Progenitor cell of endocrine pancreas (in vitro differentiated cells): ENCODE data around the gene CNPY4. TPM values are rescaled to one million over a fixed set of nuclear protein-coding genes. Genes with fewer than 3 reads are reported as not detected.

Source experiments
- DNase-seq: peaks from one replicate; pipeline ENCODE4 v3.0.0; 2021; ENCODE audit warnings: low spot score; ENCODE audit not compliant: unreplicated experiment
- H3K27ac Mint-ChIP-seq: 2 replicates; pipeline ENCODE4 v1.8.0; 2021; ENCODE audit warnings: mild to moderate bottlenecking, moderate library complexity, mixed read lengths
- H3K27me3 Mint-ChIP-seq: 2 replicates; pipeline ENCODE4 v1.8.0; 2021; ENCODE audit warnings: mixed read lengths
- H3K36me3 Mint-ChIP-seq: 2 replicates; pipeline ENCODE4 v1.8.0; 2022; ENCODE audit warnings: mixed read lengths; ENCODE audit not compliant: insufficient read depth
- H3K4me1 Mint-ChIP-seq: 2 replicates; pipeline ENCODE4 v1.8.0; 2021; ENCODE audit warnings: low read depth, mixed read lengths
- H3K4me3 Mint-ChIP-seq: 2 replicates; pipeline ENCODE4 v1.8.0; 2021; ENCODE audit warnings: low read depth, mild to moderate bottlenecking, moderate library complexity, mixed read lengths
- H3K9me3 Mint-ChIP-seq: 2 replicates; pipeline ENCODE4 v1.8.0; 2021; ENCODE audit warnings: low read depth, mixed read lengths
- total RNA-seq: library from RNA; stranded (reverse); gene quantifications from 2 replicates; pipeline ENCODE4 v1.2.1, GENCODE V29; 2021
- TF ChIP-seq, protein P1 (sequence below): fragments of 200-600 bp; sonication (generic); IDR thresholded peaks from one replicate; pipeline ENCODE4 v1.5.0; 2021; ENCODE audit warnings: antibody characterized with exemption, mild to moderate bottlenecking; ENCODE audit not compliant: unreplicated experiment

CNPY4 gene
- total RNA-seq, 1 donor from 2014 or later = 25.5 TPM

DNA sequence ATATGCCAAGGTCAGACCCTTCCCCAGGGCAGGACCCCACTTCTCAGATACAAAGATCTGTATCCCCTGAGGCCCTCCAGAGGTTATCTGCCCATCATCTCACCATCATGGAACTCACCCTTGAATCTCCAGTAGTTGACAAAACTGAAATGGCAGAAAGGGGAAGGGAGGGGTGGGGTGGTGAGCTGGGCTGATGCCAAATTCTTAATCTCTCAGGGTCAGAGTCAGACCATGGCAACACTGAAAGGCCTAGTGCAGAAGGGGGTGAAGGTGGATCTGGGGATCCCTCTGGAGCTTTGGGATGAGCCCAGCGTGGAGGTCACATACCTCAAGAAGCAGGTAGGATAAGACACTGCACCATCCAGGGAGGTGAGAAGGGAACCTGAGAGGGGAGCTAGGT is 3.1 kb downstream of the CNPY4 start:
- Mint-ChIP-seq H3K27ac (peak overlapping the region; percentile 65), H3K27me3 (no peaks in the 10 kb centered on the region), H3K9me3 (no peaks in the 10 kb centered on the region), H3K4me3 (no peak overlapping the region), H3K36me3 (no peaks in the 10 kb centered on the region), H3K4me1 (peaks cover 18% of the 10 kb centered on the region)
- TF ChIP-seq, protein P1, sequence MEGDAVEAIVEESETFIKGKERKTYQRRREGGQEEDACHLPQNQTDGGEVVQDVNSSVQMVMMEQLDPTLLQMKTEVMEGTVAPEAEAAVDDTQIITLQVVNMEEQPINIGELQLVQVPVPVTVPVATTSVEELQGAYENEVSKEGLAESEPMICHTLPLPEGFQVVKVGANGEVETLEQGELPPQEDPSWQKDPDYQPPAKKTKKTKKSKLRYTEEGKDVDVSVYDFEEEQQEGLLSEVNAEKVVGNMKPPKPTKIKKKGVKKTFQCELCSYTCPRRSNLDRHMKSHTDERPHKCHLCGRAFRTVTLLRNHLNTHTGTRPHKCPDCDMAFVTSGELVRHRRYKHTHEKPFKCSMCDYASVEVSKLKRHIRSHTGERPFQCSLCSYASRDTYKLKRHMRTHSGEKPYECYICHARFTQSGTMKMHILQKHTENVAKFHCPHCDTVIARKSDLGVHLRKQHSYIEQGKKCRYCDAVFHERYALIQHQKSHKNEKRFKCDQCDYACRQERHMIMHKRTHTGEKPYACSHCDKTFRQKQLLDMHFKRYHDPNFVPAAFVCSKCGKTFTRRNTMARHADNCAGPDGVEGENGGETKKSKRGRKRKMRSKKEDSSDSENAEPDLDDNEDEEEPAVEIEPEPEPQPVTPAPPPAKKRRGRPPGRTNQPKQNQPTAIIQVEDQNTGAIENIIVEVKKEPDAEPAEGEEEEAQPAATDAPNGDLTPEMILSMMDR = no peak
- no peak for DNase-seq

DNA sequence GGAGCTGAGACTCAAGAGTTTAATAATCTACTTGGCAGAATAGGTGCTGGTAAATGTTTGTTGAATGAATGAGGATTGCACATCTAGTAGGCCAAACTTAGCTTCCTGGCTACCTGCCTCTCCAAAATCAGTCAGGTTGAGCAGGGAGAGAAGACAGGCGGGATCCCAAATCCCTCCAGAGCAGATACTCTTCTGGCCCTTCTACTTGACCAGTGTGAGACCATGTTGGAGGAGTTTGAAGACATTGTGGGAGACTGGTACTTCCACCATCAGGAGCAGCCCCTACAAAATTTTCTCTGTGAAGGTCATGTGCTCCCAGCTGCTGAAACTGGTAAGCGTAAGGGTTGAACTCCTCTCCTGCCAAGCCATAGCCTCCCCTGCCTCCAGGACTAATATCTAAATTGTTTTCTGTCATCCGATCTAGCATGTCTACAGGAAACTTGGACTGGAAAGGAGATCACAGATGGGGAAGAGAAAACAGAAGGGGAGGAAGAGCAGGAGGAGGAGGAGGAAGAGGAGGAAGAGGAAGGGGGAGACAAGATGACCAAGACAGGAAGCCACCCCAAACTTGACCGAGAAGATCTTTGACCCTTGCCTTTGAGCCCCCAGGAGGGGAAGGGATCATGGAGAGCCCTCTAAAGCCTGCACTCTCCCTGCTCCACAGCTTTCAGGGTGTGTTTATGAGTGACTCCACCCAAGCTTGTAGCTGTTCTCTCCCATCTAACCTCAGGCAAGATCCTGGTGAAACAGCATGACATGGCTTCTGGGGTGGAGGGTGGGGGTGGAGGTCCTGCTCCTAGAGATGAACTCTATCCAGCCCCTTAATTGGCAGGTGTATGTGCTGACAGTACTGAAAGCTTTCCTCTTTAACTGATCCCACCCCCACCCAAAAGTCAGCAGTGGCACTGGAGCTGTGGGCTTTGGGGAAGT is 5.1 kb downstream of the CNPY4 start:
- Mint-ChIP-seq H3K4me1 (peaks cover 15% of the 10 kb centered on the region), H3K36me3 (no peaks in the 10 kb centered on the region), H3K27me3 (peaks cover 6% of the 10 kb centered on the region), H3K27ac (peak overlapping the region; percentile 38), H3K9me3 (no peaks in the 10 kb centered on the region), H3K4me3 (peak overlapping the region; percentile 96)
- TF ChIP-seq, protein P1 = no peak
- DNase-seq = no peak

DNA sequence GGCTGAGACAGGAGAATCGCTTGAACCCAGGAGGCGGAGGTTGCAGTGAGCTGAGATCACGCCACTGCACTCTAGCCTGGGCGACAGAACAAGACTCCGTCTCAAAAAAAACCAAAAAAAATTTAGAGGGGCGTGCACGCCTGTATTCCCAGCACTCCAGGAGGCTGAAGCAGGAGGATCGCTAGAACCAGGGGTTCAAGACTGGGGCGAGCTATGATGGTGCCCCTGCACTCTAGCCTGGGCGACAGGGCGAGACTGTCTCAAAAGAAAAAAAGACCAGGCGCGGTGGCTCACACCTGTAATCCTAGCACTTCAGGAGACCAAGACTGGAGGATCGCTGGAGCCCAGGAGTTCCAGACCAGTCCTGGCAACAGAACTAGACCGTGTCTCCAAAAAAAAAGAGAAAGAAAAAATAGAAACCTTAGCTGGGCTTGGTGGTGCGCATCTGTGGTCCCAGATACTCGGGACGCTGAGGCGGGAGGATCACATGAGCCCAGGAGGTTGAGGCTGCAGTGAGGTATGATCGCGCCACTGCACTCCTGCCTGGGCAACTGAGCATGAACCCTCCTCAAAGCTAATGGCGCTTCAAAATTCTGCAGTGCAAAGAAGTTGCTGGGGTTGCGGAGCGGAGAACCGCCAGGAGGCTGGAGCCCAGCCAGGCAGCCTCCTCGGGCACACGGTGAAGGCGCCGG is 7.0 kb downstream of the CNPY4 start:
- TF ChIP-seq, protein P1 = peak; percentile 24
- H3K27ac Mint-ChIP-seq = peak overlapping the region; percentile 99
- H3K9me3 Mint-ChIP-seq = no peaks in the 10 kb centered on the region
- no peaks in the 10 kb centered on the region for H3K36me3 Mint-ChIP-seq
- H3K27me3 Mint-ChIP-seq = peaks cover 6% of the 10 kb centered on the region
- peak overlapping the region; percentile 96 for H3K4me3 Mint-ChIP-seq
- H3K4me1 Mint-ChIP-seq = peaks cover 5% of the 10 kb centered on the region
- DNase-seq = no peak

DNA sequence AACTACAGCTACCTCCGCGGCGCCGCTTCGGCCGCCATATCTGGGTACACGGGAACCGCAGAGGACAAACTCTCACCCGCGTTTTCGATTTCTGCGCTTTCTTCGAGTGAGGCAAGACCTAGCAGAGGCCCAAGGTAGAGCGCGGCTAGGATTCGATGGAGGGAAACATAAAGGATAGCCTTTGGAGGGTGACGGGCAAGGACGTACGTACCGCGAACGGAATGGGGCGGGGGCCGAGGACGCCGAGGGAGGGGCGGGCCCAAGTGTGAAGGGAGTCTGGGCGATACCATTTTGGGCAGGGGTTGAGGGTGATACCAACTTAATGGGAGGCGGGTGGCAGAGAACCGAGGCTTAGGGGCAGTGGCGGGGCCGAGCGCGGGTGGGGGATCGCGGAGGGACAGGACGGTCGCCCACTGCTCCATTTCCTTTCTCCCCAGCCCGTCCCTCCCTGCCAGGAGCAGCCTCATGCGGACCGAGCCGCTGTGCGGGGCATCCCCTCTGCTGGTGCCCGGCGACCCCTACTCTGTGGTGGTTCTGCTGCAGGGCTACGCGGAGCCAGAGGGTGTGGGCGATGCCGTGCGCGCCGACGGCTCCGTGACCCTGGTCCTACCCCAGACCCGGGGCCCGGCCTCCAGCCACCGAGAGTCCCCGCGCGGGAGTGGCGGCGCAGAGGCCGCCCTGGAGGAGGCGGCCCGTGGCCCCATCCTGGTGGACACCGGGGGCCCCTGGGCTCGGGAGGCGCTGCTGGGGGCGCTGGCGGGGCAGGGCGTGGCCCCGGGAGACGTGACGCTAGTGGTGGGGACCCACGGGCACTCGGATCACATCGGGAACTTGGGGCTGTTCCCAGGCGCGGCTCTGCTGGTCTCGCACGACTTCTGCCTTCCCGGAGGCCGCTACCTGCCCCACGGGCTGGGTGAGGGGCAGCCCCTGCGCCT is 7.8 kb downstream of the CNPY4 start, which contains the start of gene MBLAC1:
Gene MBLAC1, plus strand, starts transcription at position 37 of the 935 bp plus-strand sequence. Its CDS starts 429 bp downstream, at position 466.
- Mint-ChIP-seq H3K4me3 (peak within 1 kb of the TSS; percentile 96), H3K9me3 (no peaks in the 10 kb centered on the region), H3K4me1 (peaks cover 5% of the 10 kb centered on the region), H3K36me3 (no peaks in the 10 kb centered on the region), H3K27me3 (peaks cover 6% of the 10 kb centered on the region), H3K27ac (peak within 1 kb of the TSS; percentile 99)
- TF ChIP-seq, protein P1 = no peak
- peak; percentile 83 for DNase-seq
